Neuronal stem cell (in vitro differentiated cells): ENCODE results near the gene ATP8A2.

Source experiments
- DNase-seq: peaks from one replicate; pipeline ENCODE4 v3.0.0-alpha.2; 2013; ENCODE audit warnings: low spot score
- H2AFZ ChIP-seq: one replicate; pipeline ENCODE4 v1.6.1; 2013; ENCODE audit warnings: mild to moderate bottlenecking, low read length, inconsistent platforms
- H2AK5ac ChIP-seq: 2 replicates; pipeline ENCODE4 v1.6.1; 2013; ENCODE audit warnings: low read depth, mild to moderate bottlenecking, inconsistent platforms, low read length, moderate library complexity, mixed read lengths
- H2BK120ac ChIP-seq: 2 replicates; pipeline ENCODE4 v1.6.1; 2013; ENCODE audit warnings: low read depth, mild to moderate bottlenecking, inconsistent platforms, low read length, moderate library complexity, mixed read lengths
- H2BK12ac ChIP-seq: one replicate; pipeline ENCODE4 v1.6.1; 2013; ENCODE audit warnings: low read length, inconsistent platforms
- H2BK15ac ChIP-seq: 2 replicates; pipeline ENCODE4 v1.6.1; 2013; ENCODE audit warnings: mild to moderate bottlenecking, low read length, inconsistent platforms, mixed read lengths
- H2BK5ac ChIP-seq: one replicate; pipeline ENCODE4 v1.6.1; 2013; ENCODE audit warnings: inconsistent platforms, mild to moderate bottlenecking, low read length, moderate library complexity
- H3K14ac ChIP-seq: one replicate; pipeline ENCODE4 v1.6.1; 2013; ENCODE audit warnings: low read length, inconsistent platforms
- H3K18ac ChIP-seq: 2 replicates; pipeline ENCODE4 v1.6.1; 2013; ENCODE audit warnings: low read length, inconsistent platforms
- H3K23ac ChIP-seq: 2 replicates; pipeline ENCODE4 v1.6.1; 2013; ENCODE audit warnings: low read depth, mild to moderate bottlenecking, mixed read lengths, low read length, inconsistent platforms; ENCODE audit not compliant: poor library complexity
- H3K27ac ChIP-seq: replicated peaks from 3 replicates; pipeline ENCODE4 v1.5.1; 2013; ENCODE audit warnings: low read length, inconsistent platforms
- H3K27me3 ChIP-seq, 3 experiments: 2 replicates each; pipeline ENCODE4 v1.6.1; 2013; ENCODE audit warnings: low read length in 3 of 3, mild to moderate bottlenecking in 2 of 3, inconsistent platforms in 1 of 3, low read depth in 1 of 3, mixed read lengths in 1 of 3, moderate library complexity in 1 of 3; ENCODE audit not compliant: control insufficient read depth in 3 of 3, insufficient read depth in 3 of 3
- H3K36me3 ChIP-seq, 2 donors: replicated peaks in 1 of 2; 2 replicates each; pipeline ENCODE4 v1.6.1; 2013; ENCODE audit warnings: low read length in 2 of 2; ENCODE audit not compliant: control insufficient read depth in 2 of 2, insufficient read depth in 2 of 2
- H3K4ac ChIP-seq: 2 replicates; pipeline ENCODE4 v1.6.1; 2013; ENCODE audit warnings: inconsistent platforms, mild to moderate bottlenecking, low read length, moderate library complexity
- H3K4me1 ChIP-seq, 2 donors: 1 replicate in 1 of 2; 2 replicates in 1 of 2; pipeline ENCODE4 v1.6.1; 2013; ENCODE audit warnings: low read length in 2 of 2, low read depth in 1 of 2; ENCODE audit not compliant: control insufficient read depth in 2 of 2, insufficient read depth in 1 of 2
- H3K4me2 ChIP-seq: one replicate; pipeline ENCODE4 v1.6.1; 2013; ENCODE audit warnings: mild to moderate bottlenecking, low read length, inconsistent platforms; ENCODE audit not compliant: insufficient read depth, poor library complexity, severe bottlenecking
- H3K4me3 ChIP-seq, 2 donors: 2 replicates each; pipeline ENCODE4 v1.5.1; 2013; ENCODE audit warnings: low read length in 2 of 2, mild to moderate bottlenecking in 2 of 2, inconsistent platforms in 1 of 2, moderate library complexity in 1 of 2
- H3K79me1 ChIP-seq: one replicate; pipeline ENCODE4 v1.6.1; 2013; ENCODE audit warnings: low read depth, mild to moderate bottlenecking, inconsistent platforms, low read length, moderate library complexity
- H3K9ac ChIP-seq: one replicate; pipeline ENCODE4 v1.6.1; 2013; ENCODE audit warnings: mild to moderate bottlenecking, low read depth, low read length, inconsistent platforms; ENCODE audit not compliant: poor library complexity
- H3K9me3 ChIP-seq, 2 donors: replicated peaks in 1 of 2; 2 replicates each; pipeline versions ENCODE3 to v1.6.1; 2013; ENCODE audit warnings: low read length in 2 of 2, mild to moderate bottlenecking in 2 of 2, inconsistent platforms in 1 of 2, low read depth in 1 of 2, mixed read lengths in 1 of 2, moderate library complexity in 1 of 2; ENCODE audit not compliant: control insufficient read depth in 2 of 2, insufficient read depth in 1 of 2
- H4K8ac ChIP-seq: one replicate; pipeline ENCODE4 v1.6.1; 2013; ENCODE audit warnings: low read depth, mild to moderate bottlenecking, inconsistent platforms, low read length, moderate library complexity
- H4K91ac ChIP-seq: one replicate; pipeline ENCODE4 v1.6.1; 2013; ENCODE audit warnings: low read length, low read depth, mild to moderate bottlenecking, inconsistent platforms; ENCODE audit not compliant: poor library complexity
- WGBS, 2 donors: extraction: QIAGEN DNeasy Blood & Tissue Kit; methylation state at CpG; one replicate each; pipeline ENCODE4 v1.1.7; 2013; ENCODE audit warnings: missing lambda C conversion rate in 2 of 2, mixed read lengths in 1 of 2; ENCODE audit not compliant: insufficient read length in 2 of 2, insufficient replicate concordance in 1 of 2; ENCODE audit errors: extremely low coverage in 2 of 2; 5-methylcytosine and 5-hydroxymethylcytosine counted together

ATP8A2 gene

DNA sequence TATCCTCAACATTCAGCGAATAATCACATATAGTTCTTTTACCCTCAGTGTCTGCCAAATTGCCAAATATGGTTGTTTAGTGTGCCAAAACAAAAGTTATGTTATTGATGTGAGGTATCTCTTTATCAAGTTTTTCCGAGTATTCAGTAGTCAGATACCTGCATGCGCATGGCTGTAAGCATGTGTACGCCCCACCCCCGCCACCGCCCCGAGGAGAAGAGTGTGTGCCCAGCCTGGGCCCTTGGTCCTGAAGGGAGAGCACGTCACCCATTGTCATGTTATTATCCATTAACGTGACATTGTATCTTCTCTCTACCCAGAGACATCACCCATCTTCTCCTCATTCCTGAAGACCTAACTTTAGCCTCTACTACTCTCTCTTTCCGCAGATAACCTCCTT is 533.1 kb downstream of the ATP8A2 start:
- H2AK5ac ChIP-seq = no peak overlapping the region
- no peak overlapping the region for H3K4ac ChIP-seq
- no peak overlapping the region for H3K18ac ChIP-seq
- H2AFZ ChIP-seq = no peak overlapping the region
- H3K4me2 ChIP-seq = no peak overlapping the region
- H3K79me1 ChIP-seq = no peaks in the 10 kb centered on the region
- H2BK5ac ChIP-seq = no peak overlapping the region
- peaks cover 0 to 4% (median 0%) of the 10 kb centered on the region in 3 experiments for H3K27me3 ChIP-seq
- no peak overlapping the region for H3K4me3 ChIP-seq
- H3K9ac ChIP-seq = no peak overlapping the region
- H4K8ac ChIP-seq = no peak overlapping the region
- no peak overlapping the region for H3K14ac ChIP-seq
- H4K91ac ChIP-seq = no peak overlapping the region
- no peak overlapping the region for H2BK120ac ChIP-seq
- no peak overlapping the region for H2BK15ac ChIP-seq
- no peaks in the 10 kb centered on the region for H3K36me3 ChIP-seq
- peaks cover 0 to 3% of the 10 kb centered on the region in 2 donors for H3K9me3 ChIP-seq
- H3K4me1 ChIP-seq = peaks cover 0 to 14% of the 10 kb centered on the region in 2 donors
- WGBS, 2 donors = no CpG with 5 or more reads among the region's 10 CpGs
- no peak for DNase-seq
- H3K27ac ChIP-seq = no peak overlapping the region
- H2BK12ac ChIP-seq = no peak overlapping the region
- no peak overlapping the region for H3K23ac ChIP-seq

DNA sequence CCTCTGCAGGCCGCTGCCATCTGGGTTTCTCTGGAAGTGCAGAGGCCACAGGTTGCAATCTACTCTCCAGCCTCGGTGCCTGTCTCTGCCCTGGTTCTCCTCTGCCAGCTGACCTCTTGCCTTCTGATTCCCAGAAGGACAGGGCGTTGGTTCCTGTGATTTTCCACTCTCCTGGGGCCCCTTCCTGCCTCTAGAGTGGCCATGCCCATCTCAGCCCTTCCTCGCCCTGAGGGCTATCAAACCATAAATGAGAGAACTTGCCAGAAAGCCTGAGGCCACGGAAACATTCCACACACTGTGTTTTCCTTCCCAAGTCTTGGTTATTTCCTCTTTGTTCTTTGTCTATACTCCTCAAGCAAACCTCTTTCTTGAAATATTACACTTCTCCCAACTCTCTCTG is 533.8 kb downstream of the ATP8A2 start:
- Histone ChIP-seq H3K14ac (no peak overlapping the region), H3K36me3 (no peaks in the 10 kb centered on the region), H3K4me1 (peaks cover 0 to 18% of the 10 kb centered on the region in 2 donors), H2AK5ac (peak overlapping the region; percentile 38), H2BK120ac (peak overlapping the region; percentile 4), H3K27ac (no peak overlapping the region), H4K8ac (no peak overlapping the region), H3K9ac (no peak overlapping the region), H3K18ac (peak overlapping the region; percentile 61), H3K4ac (no peak overlapping the region), H3K4me2 (no peak overlapping the region), H3K79me1 (no peaks in the 10 kb centered on the region), H3K4me3 (no peak overlapping the region), H2BK12ac (no peak overlapping the region), H4K91ac (no peak overlapping the region), H2AFZ (no peak overlapping the region), H2BK5ac (no peak overlapping the region), H3K9me3 (peaks cover 0 to 3% of the 10 kb centered on the region in 2 donors), H2BK15ac (peak overlapping the region; percentile 2), H3K27me3 (peaks cover 0 to 4% (median 0%) of the 10 kb centered on the region in 3 experiments), H3K23ac (no peak overlapping the region)
- no peak for DNase-seq
- no CpG with 5 or more reads among the region's 5 CpGs for WGBS, 2 donors

DNA sequence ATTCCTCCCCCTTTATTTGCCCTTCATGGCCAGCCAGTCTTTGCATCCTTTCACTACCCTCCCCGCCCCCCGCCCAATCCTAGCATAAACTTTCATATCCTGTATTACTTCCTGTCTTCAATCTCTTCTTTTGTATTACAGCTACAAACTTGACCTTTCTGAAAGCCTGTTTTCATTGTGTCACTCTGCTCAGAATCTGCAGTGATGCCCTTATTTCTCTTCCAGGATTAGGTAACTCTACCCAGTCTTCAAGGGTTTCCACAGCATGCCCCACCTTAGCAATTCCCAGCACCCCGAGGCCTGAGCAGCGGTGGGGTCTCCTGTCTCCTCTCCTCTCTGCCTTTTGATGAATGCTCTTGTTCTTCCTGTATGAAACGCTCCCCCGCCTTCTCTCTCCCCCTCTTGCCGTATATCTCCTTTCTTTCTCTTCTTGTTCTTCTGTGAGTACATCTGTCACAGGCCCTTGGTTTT is 534.5 kb downstream of the ATP8A2 start:
- Histone ChIP-seq H3K4me1 (peaks cover 0 to 18% of the 10 kb centered on the region in 2 donors), H3K18ac (no peak overlapping the region), H3K4me2 (no peak overlapping the region), H3K14ac (no peak overlapping the region), H3K4me3 (no peak overlapping the region), H3K9ac (no peak overlapping the region), H2BK5ac (no peak overlapping the region), H2AFZ (no peak overlapping the region), H2BK12ac (no peak overlapping the region), H4K8ac (no peak overlapping the region), H3K27me3 (peaks cover 0 to 4% (median 0%) of the 10 kb centered on the region in 3 experiments), H2BK15ac (no peak overlapping the region), H3K9me3 (peaks cover 0 to 3% of the 10 kb centered on the region in 2 donors), H3K36me3 (no peaks in the 10 kb centered on the region), H2AK5ac (no peak overlapping the region), H3K27ac (no peak overlapping the region), H3K23ac (no peak overlapping the region), H4K91ac (no peak overlapping the region), H3K79me1 (no peaks in the 10 kb centered on the region), H3K4ac (no peak overlapping the region), H2BK120ac (no peak overlapping the region)
- no CpG with 5 or more reads among the region's 7 CpGs for WGBS, 2 donors
- DNase-seq = no peak

DNA sequence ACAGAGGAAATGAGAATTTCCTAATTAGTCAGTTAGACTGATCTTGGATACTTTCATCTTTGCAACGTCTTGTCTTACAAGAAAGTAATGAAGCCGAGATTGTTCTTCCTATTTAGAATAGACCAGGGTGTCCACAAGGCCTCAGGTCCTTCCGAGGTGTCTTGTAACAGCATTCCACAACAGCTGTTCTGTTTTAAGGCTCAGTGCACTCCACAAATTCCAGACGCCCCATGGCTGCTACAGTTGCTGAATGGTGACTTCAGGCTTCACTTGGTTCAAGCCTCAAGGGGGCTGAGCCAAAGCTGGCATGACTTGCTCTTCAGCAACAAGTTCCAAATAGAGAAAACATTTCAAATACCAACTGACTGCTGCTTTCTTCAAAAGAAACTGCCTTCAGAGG is 536.6 kb downstream of the ATP8A2 start:
- no peak overlapping the region for H3K4ac ChIP-seq
- H2BK15ac ChIP-seq = no peak overlapping the region
- no peak overlapping the region for H2BK120ac ChIP-seq
- H3K79me1 ChIP-seq = no peaks in the 10 kb centered on the region
- DNase-seq = peak; percentile 21
- no peak overlapping the region for H2BK5ac ChIP-seq
- H3K9me3 ChIP-seq = peaks cover 0 to 3% of the 10 kb centered on the region in 2 donors
- no peak overlapping the region for H2AFZ ChIP-seq
- no CpG with 5 or more reads among the region's 4 CpGs for WGBS, 2 donors
- H3K36me3 ChIP-seq = no peaks in the 10 kb centered on the region
- H4K8ac ChIP-seq = no peak overlapping the region
- no peak overlapping the region for H4K91ac ChIP-seq
- peak overlapping the region; percentile 54 for H3K27ac ChIP-seq
- no peak overlapping the region for H3K4me3 ChIP-seq
- no peak overlapping the region for H3K9ac ChIP-seq
- H2AK5ac ChIP-seq = no peak overlapping the region
- peaks cover 0 to 18% of the 10 kb centered on the region in 2 donors for H3K4me1 ChIP-seq
- H3K18ac ChIP-seq = no peak overlapping the region
- no peak overlapping the region for H3K23ac ChIP-seq
- no peak overlapping the region for H3K14ac ChIP-seq
- H3K4me2 ChIP-seq = no peak overlapping the region
- peaks cover 0 to 10% (median 0%) of the 10 kb centered on the region in 3 experiments for H3K27me3 ChIP-seq
- no peak overlapping the region for H2BK12ac ChIP-seq
